GM18861 (cell line): ENCODE results near the gene RNF167.
A peak's percentile ranks its signal among the peaks of the same experiment; 100 is the strongest.

Source experiments
- ATAC-seq: cut with Tn5 transposase; IDR thresholded peaks from one replicate; pipeline ENCODE4 v1.9.1; 2021; ENCODE audit not compliant: unreplicated experiment

The RNF167 gene

GRCh38 chr17:4939796-4940554 is at the start of gene RNF167, which contains the start of gene SLC25A11:
TSS of gene RNF167 (plus strand) at chr17:4940268. CDS start at chr17:4940910, 642 bp downstream.
TSS of gene SLC25A11 (minus strand) at chr17:4940046. CDS start at chr17:4939910, 136 bp downstream.
- peak; percentile 73 for ATAC-seq

GRCh38 chr17:4891411-4892410 is 48.4 kb upstream of the RNF167 start:
- no peak for ATAC-seq

GRCh38 chr17:4892499-4893221 is 47.4 kb upstream of the RNF167 start:
- no peak for ATAC-seq

GRCh38 chr17:4893272-4893671 is 46.8 kb upstream of the RNF167 start:
- no peak for ATAC-seq

- no peak for ATAC-seq
Measured at GRCh38 chr17:4893721-4894560, 46.1 kb upstream of the RNF167 start.

- no peak for ATAC-seq
Measured at GRCh38 chr17:4895121-4895520, 44.9 kb upstream of the RNF167 start.

- no peak for ATAC-seq
Measured at GRCh38 chr17:4895657-4896331, 44.3 kb upstream of the RNF167 start.

GRCh38 chr17:4896332-4897197 is 43.5 kb upstream of the RNF167 start:
- ATAC-seq: no peak

- ATAC-seq: no peak
Measured at GRCh38 chr17:4897198-4897687, 42.8 kb upstream of the RNF167 start.

- no peak for ATAC-seq
Measured at GRCh38 chr17:4897785-4898184, 42.3 kb upstream of the RNF167 start.

GRCh38 chr17:4898351-4898750 is 41.7 kb upstream of the RNF167 start:
- no peak for ATAC-seq

GRCh38 chr17:4898927-4899326 is 41.1 kb upstream of the RNF167 start:
- ATAC-seq: no peak

- no peak for ATAC-seq
Measured at GRCh38 chr17:4899341-4900230, 40.5 kb upstream of the RNF167 start, which contains the start of gene C17orf107. TSS of gene C17orf107 (plus strand) at chr17:4899536. CDS start at chr17:4899763, 227 bp downstream.

- ATAC-seq: no peak
Measured at GRCh38 chr17:4900231-4901107, 39.6 kb upstream of the RNF167 start.

GRCh38 chr17:4901108-4901647 is 38.9 kb upstream of the RNF167 start:
- ATAC-seq: no peak
